Endothelial cell of umbilical vein (primary cell): ENCODE data around the gene DPF3.

ENCODE experiments used
- CTCF ChIP-seq, 2 donors: IDR thresholded peaks; 1 replicate in 1 of 2; 2 replicates in 1 of 2; pipeline ENCODE4 v1.5.1; 2011; ENCODE audit warnings: low read length in 2 of 2, mild to moderate bottlenecking in 2 of 2, moderate library complexity in 2 of 2, control low read depth in 1 of 2, inconsistent platforms in 1 of 2, low read depth in 1 of 2; ENCODE audit not compliant: insufficient read depth in 1 of 2; ENCODE audit errors: extremely low read depth in 1 of 2
- EZH2 ChIP-seq: IDR thresholded peaks from 2 replicates; pipeline ENCODE4 v1.6.1; 2012; ENCODE audit warnings: borderline replicate concordance, low read depth, mild to moderate bottlenecking, moderate library complexity, low read length, inconsistent platforms; ENCODE audit not compliant: severe bottlenecking
- MAX ChIP-seq: IDR thresholded peaks from 2 replicates; pipeline ENCODE4 v1.6.1; 2011; ENCODE audit not compliant: insufficient read depth, insufficient read length
- MYC ChIP-seq: IDR thresholded peaks from one replicate; pipeline ENCODE4 v1.6.1; 2011; ENCODE audit warnings: mild to moderate bottlenecking, low read depth, low read length
- POLR2A ChIP-seq: IDR thresholded peaks from 2 replicates; pipeline ENCODE4 v1.6.1; 2012; ENCODE audit warnings: low read depth, mild to moderate bottlenecking, control low read depth, low read length
- POLR2AphosphoS5 ChIP-seq: IDR thresholded peaks from 2 replicates; pipeline ENCODE4 v1.6.1; 2012; ENCODE audit warnings: low read depth, mild to moderate bottlenecking, control low read depth, low read length, moderate library complexity; ENCODE audit not compliant: insufficient read depth

GRCh38 chr14:72708708-72709475 is 185.0 kb downstream of the DPF3 start:
- TF ChIP-seq EZH2 (no peak), CTCF (IDR thresholded peaks at IDR 0.05; ENCODE audit: extremely low read depth in 1 of 2, insufficient read depth in 1 of 2, low read depth in 1 of 2, low read length in 2 of 2) (no peak), MYC (no peak), POLR2A (no peak), POLR2AphosphoS5 (no peak), MAX (no peak)
